RWPE1 (cell line): Measurements from ENCODE around the gene L2HGDH.
A peak's percentile ranks its signal among the peaks of the same experiment; 100 is the strongest.
"Not testable (repeated sequence)": the region's sequence is repeated elsewhere in the genome, so short reads cannot be mapped to it uniquely, and the experiment has no call there.

Experiments
- CTCF ChIA-PET: fragments of 350-600 bp; sonication (Branson Sonifier 250); formaldehyde crosslinking; extraction: SDS; loops from one replicate; lab custom pipeline; 2021; lab: Yijun Ruan, JAX
- POLR2A ChIA-PET: fragments of 400-600 bp; formaldehyde crosslinking; extraction: SDS; loops from one replicate; lab custom pipeline; 2020; ENCODE audit warnings: antibody characterized with exemption; ENCODE audit not compliant: low non-redundant PET; lab: Yijun Ruan, JAX
- DNase-seq: peaks from one replicate; pipeline ENCODE4 v3.0.0; 2012; ENCODE audit warnings: low spot score
- H3K27ac ChIP-seq: fragments of 450-650 bp; 2 replicates; pipeline ENCODE4 v1.5.1; 2017
- CTCF ChIP-seq: fragments of 450-650 bp; conservative IDR thresholded peaks from 2 replicates; pipeline ENCODE4 v1.5.1; 2017; ENCODE audit warnings: low read depth, mild to moderate bottlenecking

The L2HGDH gene

GRCh38 chr14:50319721-50320120 is 7.7 kb upstream of the L2HGDH start:
- no peak for DNase-seq
- peak overlapping the region; percentile 88 for H3K27ac ChIP-seq
- ChIA-PET CTCF (interaction anchor here (1.2 kb wide), 1 partner anchor 541 kb away, joined by 3 read pairs; no protein-coding TSS in a partner anchor), POLR2A (no interaction called here)
- no peak for TF ChIP-seq CTCF

- CTCF ChIA-PET = no interaction called here
- DNase-seq = peak; percentile 39
- H3K27ac ChIP-seq = no peak overlapping the region
- POLR2A ChIA-PET = no interaction called here
- no peak for TF ChIP-seq CTCF
Observed at GRCh38 chr14:50319293-50319692, 7.3 kb upstream of the L2HGDH start.

- CTCF ChIA-PET = no interaction called here
- peak; percentile 36 for DNase-seq
- peak; percentile 68 for TF ChIP-seq CTCF
- POLR2A ChIA-PET = no interaction called here
- no peak overlapping the region for H3K27ac ChIP-seq
Observed at GRCh38 chr14:50318031-50318626, 6.1 kb upstream of the L2HGDH start.

- H3K27ac ChIP-seq, DNase-seq, POLR2A ChIA-PET: not testable (repeated sequence)
- CTCF ChIA-PET = interaction anchor here (0.7 kb wide), 1 partner anchor 13 kb away, joined by 3 read pairs; no protein-coding TSS in a partner anchor
Observed at GRCh38 chr14:50314098-50314497, 2.1 kb upstream of the L2HGDH start.

GRCh38 chr14:50312734-50313054 is 665 bp upstream of the L2HGDH start:
- H3K27ac ChIP-seq = peak overlapping the region; percentile 90
- ChIA-PET POLR2A (interaction anchor here (0.8 kb wide), 2 partner anchors 31 to 166 kb away, joined by 3 to 6 read pairs; no protein-coding TSS in a partner anchor), CTCF (interaction anchor here (0.5 kb wide), 1 partner anchor 125 kb away, joined by 4 read pairs; no protein-coding TSS in a partner anchor)
- no peak for DNase-seq
- TF ChIP-seq CTCF = no peak

- ChIA-PET CTCF (interaction anchor here (0.5 to 1.2 kb wide), 3 partner anchors 11 to 221 kb away, joined by 3 to 4 read pairs (median 3); partner anchors contain the start of gene MAP4K5), POLR2A (no interaction called here)
- peak overlapping the region; percentile 90 for H3K27ac ChIP-seq
- DNase-seq = peak; percentile 81
- no peak; the same call in 1 of the 2 replicates for TF ChIP-seq CTCF
Observed at GRCh38 chr14:50311337-50311971, 575 bp downstream of the L2HGDH start.

GRCh38 chr14:50310445-50310844 is 1.6 kb downstream of the L2HGDH start:
- no peak for DNase-seq
- no peak for TF ChIP-seq CTCF
- H3K27ac ChIP-seq = no peak overlapping the region
- CTCF ChIA-PET = interaction anchor here (1.2 kb wide), 1 partner anchor 222 kb away, joined by 4 read pairs; the partner anchor contains the start of gene MAP4K5
- POLR2A ChIA-PET = no interaction called here
